NCI-H146 (cell line): ENCODE results near the gene HIVEP2.

Experiments
- DNase-seq: peaks from one replicate; lab custom pipeline; 2025; lab: John Stamatoyannopoulos, UW

Gene HIVEP2

GRCh38 chr6:142729618-142730017, 215.4 kb downstream of the HIVEP2 start:
- no peak for DNase-seq

DNA sequence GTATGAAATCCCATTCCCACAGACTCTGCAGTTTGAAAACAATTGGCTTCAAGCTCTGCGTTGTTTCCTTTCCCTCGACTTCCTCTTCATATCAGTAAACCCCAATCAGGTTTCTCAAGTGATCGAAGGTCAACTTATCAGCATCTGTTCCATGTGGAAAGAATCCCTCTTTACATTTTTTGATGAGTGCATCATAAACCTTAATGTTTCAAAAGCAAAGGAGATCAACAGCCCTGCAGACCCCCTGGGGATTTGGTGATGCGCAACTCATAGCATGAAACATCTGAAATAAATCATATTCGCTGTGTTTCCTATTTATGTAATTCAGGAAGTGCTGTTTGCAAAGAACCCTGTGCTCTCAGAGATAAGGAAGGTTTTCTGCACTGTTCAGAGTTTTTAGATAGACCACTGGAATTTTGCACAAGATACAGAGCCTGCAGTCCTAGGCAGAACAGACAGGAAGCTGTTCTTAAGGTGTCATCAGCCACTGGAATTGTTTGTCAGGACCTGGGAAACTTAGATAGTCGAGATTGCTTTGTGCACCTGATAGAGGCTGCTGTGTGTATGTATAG, 216.0 kb downstream of the HIVEP2 start:
- DNase-seq, result no peak

- DNase-seq, result no peak
These were observed 216.6 kb downstream of the HIVEP2 start for GRCh38 chr6:142728364-142728763.

DNA sequence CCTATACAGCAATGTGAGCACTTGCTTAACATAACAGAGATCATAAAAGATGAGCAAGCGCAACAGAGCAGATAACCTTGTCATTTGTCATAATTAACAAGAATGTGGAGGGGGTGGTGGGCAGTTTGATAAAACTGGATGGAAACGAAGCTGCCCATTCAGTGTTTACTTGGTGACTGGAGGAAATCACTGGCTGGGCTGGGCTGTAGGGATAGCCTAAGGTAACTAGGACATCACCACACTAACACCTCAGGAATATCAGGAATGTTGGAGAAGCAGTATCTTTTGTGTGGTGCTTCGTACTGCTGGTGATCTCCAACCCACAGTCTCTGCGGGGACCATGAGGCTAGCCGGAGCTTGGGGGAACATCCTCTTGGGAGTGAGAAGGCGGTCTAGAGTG, 218.4 kb downstream of the HIVEP2 start:
- no peak for DNase-seq

DNA sequence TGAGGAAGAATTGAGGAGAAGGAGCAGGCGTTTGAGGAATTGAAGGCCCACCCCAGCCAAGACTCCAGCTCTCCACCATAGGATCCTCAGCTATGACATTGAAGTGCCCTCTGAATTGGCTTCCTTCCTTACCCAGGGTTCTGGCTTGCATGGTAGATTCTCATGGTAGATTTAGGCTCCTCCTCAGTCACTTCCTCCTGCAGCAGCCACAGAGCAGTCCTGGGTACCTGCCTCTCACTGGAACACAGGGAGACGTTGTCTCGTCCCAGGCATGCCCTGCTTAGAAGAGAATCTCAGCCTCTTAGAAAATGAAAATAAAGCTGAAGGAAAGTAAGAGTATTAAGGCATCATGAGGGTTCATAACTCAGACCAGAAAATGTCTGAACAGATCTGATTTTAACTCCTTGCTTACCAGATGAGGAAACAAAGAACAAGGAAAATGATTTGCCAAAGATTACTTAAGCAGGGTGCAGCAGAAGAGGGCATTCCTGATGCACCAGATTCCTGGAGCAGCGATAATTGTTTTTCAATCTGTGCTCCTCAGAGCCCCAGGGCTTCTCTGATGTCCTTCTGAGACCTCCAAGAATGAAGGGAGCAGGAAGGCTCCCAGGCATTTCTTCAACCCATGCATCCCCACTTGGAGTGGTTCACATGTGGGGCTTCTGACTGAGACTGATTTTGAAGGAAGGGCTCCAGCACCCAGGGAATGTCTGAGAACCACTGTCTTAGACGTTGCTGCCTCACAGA, 219.8 kb downstream of the HIVEP2 start:
- no peak for DNase-seq

DNA sequence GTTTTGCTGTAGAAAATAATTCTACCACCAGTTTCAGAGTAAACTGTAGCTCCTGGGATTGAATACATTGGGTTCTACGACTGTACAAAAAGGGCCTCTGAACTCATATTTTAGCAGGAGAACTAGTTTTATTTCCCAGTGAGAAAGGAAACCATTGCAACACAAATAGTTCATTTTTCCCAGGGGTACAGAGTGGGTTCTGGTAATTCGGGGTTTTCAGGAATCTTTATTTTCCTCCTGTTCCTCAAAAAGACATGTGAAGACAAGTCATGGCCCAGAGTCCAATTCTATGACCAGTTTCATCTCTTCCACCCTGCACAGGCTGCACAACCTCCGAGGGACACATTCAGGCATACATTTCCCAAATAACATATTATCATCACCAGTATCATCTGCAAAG, 222.1 kb downstream of the HIVEP2 start:
- no peak for DNase-seq

DNA sequence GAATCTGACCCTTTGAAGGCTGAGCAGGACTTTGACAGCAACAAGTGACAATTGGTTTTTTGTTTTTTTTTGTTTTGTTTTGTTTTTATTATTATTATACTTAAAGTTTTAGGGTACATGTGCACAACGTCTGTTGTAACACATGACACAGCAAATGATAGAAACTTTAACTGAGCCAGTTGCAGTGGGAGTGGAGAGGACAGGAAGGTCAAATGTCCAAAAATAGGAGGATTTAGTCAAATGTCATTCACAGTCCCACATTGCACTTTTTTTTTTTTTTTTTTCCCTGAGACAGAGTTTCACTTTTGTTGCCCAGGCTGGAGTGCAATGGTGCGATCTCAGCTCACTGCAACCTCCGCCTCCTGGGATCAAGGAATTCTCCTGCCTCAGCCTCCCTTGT, 223.0 kb downstream of the HIVEP2 start:
- DNase-seq, result no peak

GRCh38 chr6:142721215-142721920, 223.6 kb downstream of the HIVEP2 start:
- no peak for DNase-seq

DNA sequence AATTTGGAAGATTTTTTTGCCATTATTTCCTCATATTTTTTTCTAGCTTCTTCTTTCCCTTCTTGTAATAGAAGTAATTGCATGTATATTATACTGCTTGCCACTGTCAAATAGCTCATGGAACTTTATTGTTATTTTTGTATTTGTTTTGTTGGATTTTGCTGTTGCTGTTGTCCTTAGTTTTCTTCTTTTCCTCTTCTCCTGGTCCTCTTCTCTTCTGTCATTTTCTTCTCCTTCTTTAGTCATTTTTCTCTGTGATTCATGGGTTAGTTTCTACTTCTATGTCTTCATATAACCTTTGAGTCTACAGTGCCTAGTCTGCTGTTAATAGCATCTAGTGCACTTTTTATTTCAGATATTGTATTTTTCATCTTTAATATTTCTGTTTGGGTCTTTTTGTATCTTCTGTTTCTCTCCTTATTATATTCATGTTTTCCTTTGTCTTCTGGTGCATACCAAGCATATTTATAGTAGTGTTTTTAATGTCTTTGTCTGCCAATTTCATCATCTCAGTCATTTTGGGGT, 226.2 kb downstream of the HIVEP2 start:
- no peak for DNase-seq

DNA sequence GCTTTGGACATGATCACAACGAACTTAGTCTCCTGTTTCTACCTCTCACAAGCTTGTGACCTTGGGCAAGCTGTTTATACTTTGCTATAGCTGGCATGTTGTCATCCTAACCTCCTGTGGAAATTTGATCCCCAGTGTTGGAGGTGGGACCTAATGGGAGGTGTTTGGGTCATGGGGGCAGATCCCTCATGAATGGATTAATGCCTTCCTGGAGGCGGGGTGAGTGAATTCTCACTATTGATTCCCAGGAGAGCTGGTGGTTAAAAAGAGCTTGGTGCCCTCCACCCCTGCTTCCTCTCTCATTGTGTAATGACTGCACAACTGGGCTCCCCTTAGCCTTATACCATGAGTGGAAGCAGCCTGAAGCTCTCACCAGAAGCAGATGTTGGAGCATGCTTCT, 228.9 kb downstream of the HIVEP2 start:
- no peak for DNase-seq

DNA sequence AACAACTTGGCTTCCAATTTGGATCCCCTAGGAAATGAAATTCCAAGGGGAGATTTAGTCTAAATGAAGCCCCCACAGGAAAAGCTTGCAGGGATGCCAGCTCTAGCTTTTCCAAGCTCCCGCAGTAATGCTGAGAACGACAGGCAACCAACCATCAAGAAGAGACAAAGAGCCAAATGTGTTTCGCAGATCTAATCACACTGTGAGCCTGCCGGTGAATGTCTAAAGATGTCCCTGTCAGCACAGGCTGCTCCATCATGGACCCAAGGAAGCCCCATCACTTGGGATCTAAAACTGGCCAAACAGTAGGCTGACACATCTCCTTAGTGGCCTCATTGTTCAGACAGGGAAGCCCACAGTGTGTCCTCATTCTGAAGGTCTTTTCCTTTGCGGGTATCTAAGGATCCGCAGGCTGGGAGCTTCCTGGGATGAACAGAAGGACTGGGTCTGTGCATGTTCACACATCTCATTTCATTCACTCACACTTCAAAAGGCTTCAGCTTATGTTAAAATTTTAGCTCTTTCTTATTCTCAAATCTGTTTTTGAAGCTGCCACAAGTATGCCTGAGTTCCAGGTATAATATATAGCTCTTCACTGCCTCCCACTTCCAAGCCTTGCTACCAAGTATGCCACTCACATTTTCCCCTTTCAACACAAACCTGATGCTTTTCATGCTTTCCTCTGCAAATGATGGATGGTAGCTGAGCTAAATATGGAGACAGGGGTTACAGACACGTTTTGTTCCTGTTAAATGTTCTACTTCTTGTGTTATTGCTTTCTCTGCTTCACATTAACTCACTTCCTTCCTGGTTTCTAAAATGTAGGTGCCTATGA, 229.8 kb downstream of the HIVEP2 start:
- no peak for DNase-seq

DNA sequence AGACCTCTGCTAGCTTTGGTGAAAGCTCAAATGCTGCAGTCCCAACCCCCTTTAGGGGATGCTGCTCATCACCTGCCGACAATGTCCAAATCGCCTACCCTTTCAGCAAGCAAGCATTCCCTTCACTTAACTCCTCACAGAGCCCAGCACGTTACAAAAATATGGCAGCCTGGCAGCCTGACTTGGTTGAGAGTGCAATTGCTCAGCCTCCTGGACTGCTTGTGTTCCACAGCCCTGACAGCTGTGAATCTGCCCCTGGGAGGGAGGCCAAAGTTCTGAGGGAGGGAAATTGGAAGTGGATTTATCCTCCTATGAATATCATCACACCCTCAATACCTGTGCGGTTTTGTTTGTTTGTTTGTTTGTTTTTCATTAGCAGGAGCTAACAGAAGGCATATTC, 231.0 kb downstream of the HIVEP2 start:
- DNase-seq, result no peak

GRCh38 chr6:142712231-142712630, 232.7 kb downstream of the HIVEP2 start:
- DNase-seq, result no peak

DNA sequence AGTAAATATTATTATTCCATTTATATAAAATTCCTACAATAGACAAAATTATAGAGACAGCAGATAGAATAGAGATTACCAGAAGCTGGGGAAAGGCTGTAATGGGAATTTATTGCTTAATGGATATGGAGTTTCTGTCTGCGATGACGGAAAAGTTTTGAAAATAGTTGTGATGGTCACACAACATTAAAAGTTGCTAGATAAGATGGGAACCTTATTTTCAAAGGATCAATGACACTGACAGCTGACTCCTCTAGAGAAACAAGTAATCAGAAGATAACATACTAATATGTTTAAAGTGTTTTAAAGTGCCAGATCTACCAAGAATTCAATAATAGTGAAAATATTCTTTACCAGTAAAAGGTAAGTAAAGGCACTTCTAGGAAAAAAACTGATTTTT, 236.3 kb downstream of the HIVEP2 start:
- DNase-seq, result no peak

- no peak for DNase-seq
These were observed 237.7 kb downstream of the HIVEP2 start for GRCh38 chr6:142707255-142707654.

DNA sequence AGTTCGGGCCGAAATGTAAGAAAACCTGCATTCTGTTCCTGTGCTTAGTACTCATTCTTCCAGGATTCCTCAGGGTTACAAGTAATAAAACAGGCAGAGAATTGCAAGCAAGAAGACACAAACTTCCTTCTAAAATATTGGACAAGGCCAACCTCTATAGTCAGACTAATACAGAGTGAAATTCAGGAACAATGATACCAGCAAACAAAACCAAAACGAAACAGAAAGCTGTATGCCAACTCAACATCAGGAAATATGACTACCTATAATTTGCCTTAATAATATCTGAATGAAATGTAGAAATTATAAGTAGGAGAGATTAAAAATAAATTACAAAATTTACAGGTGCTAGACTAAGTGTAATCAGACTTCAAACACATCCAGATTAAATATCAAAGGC, 238.8 kb downstream of the HIVEP2 start:
- DNase-seq, result no peak

DNA sequence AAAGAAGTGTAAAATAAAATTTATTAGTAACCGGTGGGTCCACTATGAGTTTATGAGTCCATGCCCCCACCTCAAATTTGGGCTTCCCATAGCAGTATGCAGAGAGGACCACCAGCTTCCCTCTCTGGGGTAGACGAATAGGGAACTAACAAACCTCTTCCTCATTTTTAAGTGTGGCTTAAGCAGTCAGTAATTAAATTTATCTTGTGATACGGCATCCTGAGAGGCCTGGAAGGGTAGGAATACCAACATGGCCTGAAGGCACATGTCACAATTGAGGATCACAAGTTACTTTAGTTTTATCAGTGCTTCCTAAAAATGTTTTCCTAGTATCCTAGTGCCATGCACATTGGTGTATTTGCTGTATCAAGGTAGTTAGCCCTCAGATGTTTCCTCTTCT, 239.9 kb downstream of the HIVEP2 start:
- DNase-seq, result no peak

DNA sequence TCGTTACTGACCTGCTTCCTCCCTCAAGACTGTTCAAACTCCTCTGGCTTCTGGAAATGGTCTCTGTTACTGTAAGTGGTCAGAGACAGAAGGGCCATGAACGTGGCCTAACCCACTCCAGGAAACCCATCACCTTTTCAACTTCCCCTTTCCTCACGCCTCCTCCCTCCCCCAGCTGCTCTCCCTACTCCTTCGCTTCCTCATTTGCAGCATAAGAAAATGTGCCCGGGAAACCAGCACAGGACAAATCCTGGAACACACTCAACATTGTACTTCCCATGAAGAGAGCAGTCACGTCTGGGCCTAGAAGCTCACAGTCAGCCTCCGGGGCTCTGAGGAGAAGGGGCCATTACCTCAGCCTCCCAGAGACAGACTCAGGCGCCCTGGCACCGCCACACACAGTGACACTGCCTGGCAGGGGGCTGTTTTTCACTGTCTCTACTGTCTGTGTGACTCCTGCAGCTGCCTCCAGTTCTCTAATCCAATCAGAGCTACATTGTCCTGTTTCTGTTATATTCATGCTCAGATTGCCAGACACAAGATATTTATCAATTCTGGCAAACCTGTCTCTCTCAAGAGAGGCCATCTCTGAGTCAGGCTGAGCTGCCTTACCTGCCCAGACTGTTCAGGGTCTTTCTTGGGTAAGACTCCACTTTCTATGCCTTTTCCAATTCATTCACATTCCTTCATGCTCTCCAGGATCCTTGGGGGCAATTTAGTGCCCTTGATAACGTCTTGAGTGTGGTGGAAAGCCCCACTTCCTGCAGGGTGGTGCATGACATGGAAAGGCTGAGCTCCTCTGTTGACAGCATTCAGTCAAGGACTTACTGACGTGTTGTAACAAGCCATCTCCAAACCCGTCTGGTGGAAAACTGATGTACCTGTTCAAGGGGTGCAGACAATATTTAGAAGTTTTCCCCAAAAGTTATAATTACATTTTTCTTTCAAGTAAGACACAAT, 242.2 kb downstream of the HIVEP2 start:
- DNase-seq, result no peak
